Measurements from ENCODE around the gene PDE10A.

The PDE10A gene

GRCh38 chr6:165321555-165322145, 341.4 kb downstream of the PDE10A start:
- no peak for DNase-seq

- DNase-seq, result no peak
These were observed 341.9 kb downstream of the PDE10A start for GRCh38 chr6:165321150-165321549.

GRCh38 chr6:165317723-165318122, 345.3 kb downstream of the PDE10A start:
- no peak for DNase-seq

GRCh38 chr6:165308926-165309731, 353.9 kb downstream of the PDE10A start, which contains the start of gene C6orf118:
Gene C6orf118 (minus strand): TSS chr6:165309605. CDS start chr6:165309586, 19 bp downstream.
- DNase-seq, result peak; percentile 71

GRCh38 chr6:165306955-165307354, 356.1 kb downstream of the PDE10A start:
- DNase-seq, result no peak

- no peak for DNase-seq
These were observed 361.4 kb downstream of the PDE10A start for GRCh38 chr6:165301372-165302246.

- no peak for DNase-seq
These were observed 362.6 kb downstream of the PDE10A start for GRCh38 chr6:165300422-165300936.

- DNase-seq, result no peak
These were observed 364.2 kb downstream of the PDE10A start for GRCh38 chr6:165298875-165299274.

GRCh38 chr6:165298402-165298801, 364.6 kb downstream of the PDE10A start:
- DNase-seq, result no peak

GRCh38 chr6:165292657-165293056, 370.4 kb downstream of the PDE10A start:
- no peak for DNase-seq
